ENCODE results near the gene KCNJ15.
"Not testable (repeated sequence)": the region's sequence is repeated elsewhere in the genome, so short reads cannot be mapped to it uniquely, and the experiment has no call there.

Gene KCNJ15

DNA sequence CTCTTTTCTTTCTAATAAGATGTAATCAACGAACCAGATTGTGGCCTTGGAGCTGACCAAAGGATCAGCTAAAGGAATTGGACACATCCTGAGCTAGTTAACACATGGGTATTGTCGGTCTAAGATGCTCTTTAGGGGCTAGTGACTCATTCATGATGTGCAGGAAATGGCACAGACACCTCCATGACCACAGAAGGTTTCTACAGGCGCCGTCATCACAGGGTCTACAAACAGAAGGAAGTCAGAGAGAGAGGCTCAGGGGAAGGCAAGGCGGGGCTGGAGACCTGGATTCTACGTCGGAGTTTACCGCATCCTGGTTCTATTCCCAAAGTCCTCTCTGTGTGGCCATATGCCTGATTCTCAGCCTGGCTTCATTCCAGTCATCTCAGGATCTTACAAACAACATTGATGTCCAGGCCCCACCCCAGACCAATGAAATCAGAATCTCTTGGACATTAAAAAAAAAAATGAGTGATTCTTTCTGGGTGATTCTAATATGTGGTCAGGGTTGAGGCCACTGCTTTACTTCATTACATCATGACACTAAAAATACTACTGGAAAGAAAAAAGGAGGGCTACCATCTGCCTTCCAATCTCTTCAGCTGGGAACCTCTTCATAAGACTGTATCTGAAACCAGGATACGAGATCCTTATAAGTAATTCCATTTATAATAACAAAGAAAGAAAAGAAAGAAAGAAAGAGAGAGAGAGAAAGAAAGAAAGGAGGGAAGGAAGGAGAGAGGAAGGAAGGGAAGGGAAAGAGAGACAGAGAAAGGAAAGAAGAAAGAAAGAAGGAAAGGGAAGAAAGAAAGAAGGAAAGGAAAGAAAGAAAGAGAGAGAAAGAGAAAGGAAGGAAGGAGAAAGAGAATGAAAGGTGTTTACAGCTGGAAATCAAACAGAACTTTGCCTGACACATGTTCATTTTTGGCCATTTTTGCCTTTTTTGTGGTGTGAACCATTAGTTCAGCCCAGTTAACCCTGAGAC lies 11.6 kb upstream of the KCNJ15 start:
- TF ChIP-seq CTCF (conservative IDR thresholded peaks at IDR 0.05; ENCODE audit: low read depth, low read length) = no peak
- no peak overlapping the region for H3K4me3 ChIP-seq (ENCODE audit: low read length)
- DNase-seq (ENCODE audit: low read depth) = no peak

DNA sequence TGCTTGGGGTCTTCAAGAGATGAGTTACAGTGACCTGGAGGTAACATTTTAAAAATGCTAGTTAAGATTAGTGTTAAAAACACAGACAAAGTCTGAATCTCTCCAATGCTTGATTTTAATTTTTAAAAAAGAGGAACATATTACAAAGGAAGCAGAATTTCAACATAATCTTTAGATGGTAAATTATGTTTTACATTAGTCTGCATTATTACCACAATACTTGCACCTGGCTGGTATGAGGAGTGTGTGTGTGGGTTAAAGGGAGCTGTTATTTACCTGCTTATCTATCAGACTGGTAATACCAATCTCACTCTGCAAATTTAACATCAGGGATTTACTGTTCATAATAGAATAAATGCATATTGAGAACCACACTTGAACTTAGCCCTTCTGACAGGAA lies 10.3 kb upstream of the KCNJ15 start:
- H3K4me3 ChIP-seq (ENCODE audit: low read length) = no peak overlapping the region
- TF ChIP-seq CTCF (conservative IDR thresholded peaks at IDR 0.05; ENCODE audit: low read depth, low read length) = no peak
- DNase-seq (ENCODE audit: low read depth) = no peak

DNA sequence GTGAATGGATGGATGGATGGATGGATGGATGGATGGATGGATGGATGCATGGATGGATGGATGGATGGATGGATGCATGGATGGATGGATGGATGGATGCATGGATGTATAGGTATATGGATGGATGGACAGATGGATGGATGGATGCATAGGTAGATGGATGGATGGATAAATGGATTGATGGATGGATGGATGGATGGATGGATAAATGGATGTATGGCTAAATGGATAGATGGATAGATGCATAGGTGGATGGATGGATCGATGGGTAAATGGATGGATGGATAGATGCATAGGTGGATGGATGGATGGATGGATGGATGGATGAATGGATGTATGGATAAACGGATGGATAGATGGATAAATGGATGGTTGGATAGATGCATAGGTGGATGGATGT lies 9.7 kb upstream of the KCNJ15 start:
- H3K4me3 ChIP-seq (ENCODE audit: low read length); DNase-seq (ENCODE audit: low read depth): not testable (repeated sequence)

GRCh38 chr21:38247738-38248510 lies 8.9 kb upstream of the KCNJ15 start:
- no peak overlapping the region for H3K4me3 ChIP-seq (ENCODE audit: low read length)
- DNase-seq (ENCODE audit: low read depth) = no peak
- TF ChIP-seq CTCF (conservative IDR thresholded peaks at IDR 0.05; ENCODE audit: low read depth, low read length) = no peak

- no peak for TF ChIP-seq CTCF (conservative IDR thresholded peaks at IDR 0.05; ENCODE audit: low read depth, low read length)
- no peak for DNase-seq (ENCODE audit: low read depth)
- no peak overlapping the region for H3K4me3 ChIP-seq (ENCODE audit: low read length)
Measured at GRCh38 chr21:38249256-38249655, 7.5 kb upstream of the KCNJ15 start.

- DNase-seq (ENCODE audit: low read depth) = no peak
- H3K4me3 ChIP-seq (ENCODE audit: low read length) = no peak overlapping the region
- no peak for TF ChIP-seq CTCF (conservative IDR thresholded peaks at IDR 0.05; ENCODE audit: low read depth, low read length)
Measured at GRCh38 chr21:38249696-38250278, 7.0 kb upstream of the KCNJ15 start.

GRCh38 chr21:38250991-38251418 lies 5.8 kb upstream of the KCNJ15 start:
- no peak for TF ChIP-seq CTCF (conservative IDR thresholded peaks at IDR 0.05; ENCODE audit: low read depth, low read length)
- no peak overlapping the region for H3K4me3 ChIP-seq (ENCODE audit: low read length)
- no peak for DNase-seq (ENCODE audit: low read depth)

All from retinal pigment epithelial cell (primary cell).